Subcutaneous adipose tissue (tissue), 4 donors: Measurements from ENCODE around the gene SLC1A7. TPM values are rescaled to one million over a fixed set of nuclear protein-coding genes. Genes with fewer than 3 reads are reported as not detected.

ENCODE experiments used
- CTCF ChIP-seq: fragments of 450-650 bp; IDR thresholded peaks from one replicate; pipeline ENCODE4 v1.5.1; 2016; ENCODE audit warnings: low read depth, mild to moderate bottlenecking, control low read depth, antibody characterized with exemption, moderate library complexity
- total RNA-seq, 4 donors: library from RNA; depleted of rRNA; stranded (reverse); fragments of >200 nt; gene quantifications; one replicate each; pipeline ENCODE4 v1.1.0, GENCODE V29; 2016

The SLC1A7 gene
- total RNA-seq, 4 donors from 2014 or later = 0.17 to 0.94 TPM; not detected in 2

GRCh38 chr1:53133261-53134041 is 9.0 kb downstream of the SLC1A7 start:
- no peak for TF ChIP-seq CTCF

- TF ChIP-seq CTCF = no peak
These were observed 10.3 kb downstream of the SLC1A7 start for GRCh38 chr1:53132176-53132575.

- no peak for TF ChIP-seq CTCF
These were observed 10.9 kb downstream of the SLC1A7 start for GRCh38 chr1:53131590-53131938.

DNA sequence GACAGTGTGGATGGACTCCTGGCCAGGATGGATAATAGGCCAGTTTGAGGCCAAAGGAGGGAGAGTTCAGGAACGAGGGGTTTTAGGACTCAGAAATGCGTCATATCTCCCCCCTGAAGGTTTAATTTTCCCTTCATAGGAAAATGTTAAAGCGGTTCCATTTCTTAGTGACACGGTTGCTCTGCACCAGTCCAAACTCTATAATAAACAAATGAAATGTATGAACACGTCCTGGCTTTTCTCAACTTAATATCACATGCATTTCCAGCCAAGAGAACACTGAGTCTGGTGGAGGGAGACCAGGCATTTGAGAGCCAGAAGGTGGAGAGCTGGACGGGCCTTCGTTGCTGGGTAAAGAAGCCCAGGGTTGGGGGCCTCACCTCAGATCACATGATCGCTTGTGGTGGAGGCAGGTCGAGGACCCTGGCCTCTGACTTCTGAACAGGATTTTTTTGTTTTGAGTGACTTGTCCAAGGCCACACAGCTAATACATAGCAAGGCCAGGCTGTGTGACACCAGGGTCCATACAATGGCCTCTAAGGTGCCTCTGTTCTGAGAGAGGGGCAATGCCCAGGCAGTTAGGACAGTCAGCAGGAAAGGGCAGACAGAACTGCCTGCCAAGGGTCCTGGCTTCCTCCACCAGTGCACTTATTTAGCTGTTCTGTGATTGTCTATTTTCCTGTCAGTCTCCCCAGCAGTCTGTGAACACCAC is 11.4 kb downstream of the SLC1A7 start:
- no peak for TF ChIP-seq CTCF

DNA sequence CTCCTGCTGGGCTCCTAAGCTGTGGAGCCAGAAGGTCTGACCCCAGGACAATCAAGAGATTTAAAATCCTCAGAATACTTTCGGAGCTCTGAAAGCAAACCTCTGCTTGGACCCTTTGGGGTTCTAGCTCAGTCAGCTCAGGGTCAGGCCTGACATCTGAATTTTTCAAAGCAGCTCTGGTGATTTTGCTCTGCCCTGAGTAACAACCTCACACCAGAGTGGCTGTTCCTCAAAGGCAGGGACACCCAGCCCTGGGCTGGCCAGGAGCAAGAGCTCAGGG is 11.9 kb downstream of the SLC1A7 start:
- TF ChIP-seq CTCF = no peak

GRCh38 chr1:53129891-53130597 is 12.4 kb downstream of the SLC1A7 start:
- TF ChIP-seq CTCF = no peak

DNA sequence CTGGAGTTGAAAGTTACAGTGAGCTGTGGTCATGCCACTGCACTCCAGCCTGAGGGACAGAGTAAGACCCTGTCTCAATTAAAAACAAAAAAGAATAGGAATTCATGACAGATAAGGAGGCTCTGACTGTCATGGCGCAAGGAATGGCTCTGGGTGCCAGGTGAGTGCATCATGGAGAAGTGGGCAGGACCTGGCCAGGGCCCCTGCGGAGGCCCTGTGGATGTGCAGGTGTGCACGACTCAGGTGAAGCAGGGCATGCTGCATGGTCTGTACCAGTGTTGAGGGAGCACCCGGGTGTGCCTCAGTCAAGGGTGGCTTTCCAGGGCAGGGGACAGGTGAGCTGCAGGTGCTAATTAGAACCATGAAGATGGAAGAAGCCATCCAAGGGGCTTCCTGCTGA is 14.0 kb downstream of the SLC1A7 start:
- no peak for TF ChIP-seq CTCF
